ENCODE measurements around the gene LAMC2.

- TF ChIP-seq, protein P1, sequence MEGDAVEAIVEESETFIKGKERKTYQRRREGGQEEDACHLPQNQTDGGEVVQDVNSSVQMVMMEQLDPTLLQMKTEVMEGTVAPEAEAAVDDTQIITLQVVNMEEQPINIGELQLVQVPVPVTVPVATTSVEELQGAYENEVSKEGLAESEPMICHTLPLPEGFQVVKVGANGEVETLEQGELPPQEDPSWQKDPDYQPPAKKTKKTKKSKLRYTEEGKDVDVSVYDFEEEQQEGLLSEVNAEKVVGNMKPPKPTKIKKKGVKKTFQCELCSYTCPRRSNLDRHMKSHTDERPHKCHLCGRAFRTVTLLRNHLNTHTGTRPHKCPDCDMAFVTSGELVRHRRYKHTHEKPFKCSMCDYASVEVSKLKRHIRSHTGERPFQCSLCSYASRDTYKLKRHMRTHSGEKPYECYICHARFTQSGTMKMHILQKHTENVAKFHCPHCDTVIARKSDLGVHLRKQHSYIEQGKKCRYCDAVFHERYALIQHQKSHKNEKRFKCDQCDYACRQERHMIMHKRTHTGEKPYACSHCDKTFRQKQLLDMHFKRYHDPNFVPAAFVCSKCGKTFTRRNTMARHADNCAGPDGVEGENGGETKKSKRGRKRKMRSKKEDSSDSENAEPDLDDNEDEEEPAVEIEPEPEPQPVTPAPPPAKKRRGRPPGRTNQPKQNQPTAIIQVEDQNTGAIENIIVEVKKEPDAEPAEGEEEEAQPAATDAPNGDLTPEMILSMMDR (conservative IDR thresholded peaks at IDR 0.05 in 1 of 2, IDR thresholded peaks at IDR 0.05 in 1 of 2; ENCODE audit: low read depth in 1 of 2, low read length in 2 of 2): no peak
- TF ChIP-seq EZH2 (IDR thresholded peaks at IDR 0.05; ENCODE audit: low read length, missing control alignments): no peak
Measured at GRCh38 chr1:183233113-183233512, 47.0 kb downstream of the LAMC2 start.
